Cardiac muscle cell (in vitro differentiated cells and primary cell): ENCODE measurements around the gene CHAF1A. TPM values are rescaled to one million over a fixed set of nuclear protein-coding genes. Genes with fewer than 3 reads are reported as not detected.

Source experiments
- DNase-seq, 2 donors: peaks; one replicate each; pipeline versions ENCODE4 v3.0.0 to v3.0.0-alpha.2; 2010 to 2017; ENCODE audit warnings: low read depth in 1 of 2, low spot score in 1 of 2
- H3K27ac ChIP-seq: fragments of 200-600 bp; sonication (generic); 2 replicates; pipeline ENCODE4 v1.5.1; 2016
- H3K27me3 ChIP-seq: fragments of 200-600 bp; sonication (generic); 2 replicates; pipeline ENCODE4 v1.6.0; 2016; ENCODE audit warnings: control low read depth
- H3K36me3 ChIP-seq: fragments of 200-600 bp; sonication (generic); 2 replicates; pipeline ENCODE4 v1.5.1; 2016; ENCODE audit warnings: control low read depth
- H3K4me1 ChIP-seq: fragments of 200-600 bp; sonication (generic); 2 replicates; pipeline ENCODE4 v1.8.1; 2017; ENCODE audit warnings: low read depth, mild to moderate bottlenecking, mixed run types
- H3K4me3 ChIP-seq: fragments of 200-600 bp; sonication (generic); 2 replicates; pipeline ENCODE4 v1.5.1; 2016; ENCODE audit warnings: mild to moderate bottlenecking
- H3K9me3 ChIP-seq: fragments of 200-600 bp; sonication (generic); 2 replicates; pipeline ENCODE4 v1.5.1; 2017; ENCODE audit warnings: low read depth, mild to moderate bottlenecking, control low read depth
- polyA plus RNA-seq: library from polyadenylated mRNA; unstranded; fragments of >200 nt; fragmentation: Nextera tagmentation; extraction: Ambion mirVana; gene quantifications from 2 replicates; pipeline ENCODE4 v1.2.1, GENCODE V29; 2016
- total RNA-seq: library from RNA; depleted of rRNA; stranded (reverse); fragments of >200 nt; gene quantifications from 2 replicates; pipeline ENCODE4 v1.2.3, GENCODE V29; 2016
- TF ChIP-seq, protein P1 (sequence below): IDR thresholded peaks from 2 replicates; pipeline ENCODE4 v1.5.1; 2012; ENCODE audit warnings: low read depth, mild to moderate bottlenecking, low read length

Gene CHAF1A
- total and polyA plus RNA-seq, 2 experiments from 2014 or later: 15.3 to 38.9 TPM

DNA sequence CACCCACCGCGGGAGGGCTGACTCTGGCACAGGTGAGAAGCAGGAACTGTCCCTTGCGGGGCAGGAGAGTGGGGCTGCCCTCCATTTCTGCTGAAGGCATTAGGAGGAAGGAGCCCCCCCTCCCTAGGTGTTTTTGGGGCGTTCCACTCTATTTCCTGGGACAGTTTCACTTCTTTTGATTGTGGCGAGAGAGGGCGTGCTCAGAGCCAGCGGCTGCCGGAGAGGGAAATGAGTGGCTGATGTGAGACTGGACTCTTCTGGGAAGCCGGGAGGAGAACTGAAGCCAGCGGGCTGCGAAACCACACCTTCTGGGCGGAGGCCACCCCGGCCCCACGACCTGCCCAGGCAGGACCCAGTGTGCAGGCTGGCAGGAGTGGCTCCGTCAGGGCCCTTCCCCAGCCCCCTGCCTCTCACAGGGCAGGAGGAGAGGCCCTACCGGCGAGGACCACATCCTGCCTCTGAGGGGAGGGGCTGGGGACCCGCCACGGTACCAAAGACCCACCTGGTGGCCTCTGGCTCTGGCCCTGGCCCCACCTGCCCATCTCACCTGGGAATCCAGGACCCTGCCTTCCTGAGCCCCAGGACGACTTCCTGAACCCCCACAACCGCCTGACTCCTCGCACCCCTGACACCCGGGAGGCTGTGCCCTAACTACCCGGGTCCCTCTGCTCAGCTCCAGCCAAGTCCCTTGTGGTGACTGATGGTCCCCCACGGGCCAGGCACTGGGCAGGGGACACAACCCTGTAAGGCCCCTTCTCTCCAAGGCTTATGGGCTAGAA, 33.1 kb upstream of the CHAF1A start:
- H3K4me1 ChIP-seq: peaks cover 7% of the 10 kb centered on the region
- TF ChIP-seq, protein P1, sequence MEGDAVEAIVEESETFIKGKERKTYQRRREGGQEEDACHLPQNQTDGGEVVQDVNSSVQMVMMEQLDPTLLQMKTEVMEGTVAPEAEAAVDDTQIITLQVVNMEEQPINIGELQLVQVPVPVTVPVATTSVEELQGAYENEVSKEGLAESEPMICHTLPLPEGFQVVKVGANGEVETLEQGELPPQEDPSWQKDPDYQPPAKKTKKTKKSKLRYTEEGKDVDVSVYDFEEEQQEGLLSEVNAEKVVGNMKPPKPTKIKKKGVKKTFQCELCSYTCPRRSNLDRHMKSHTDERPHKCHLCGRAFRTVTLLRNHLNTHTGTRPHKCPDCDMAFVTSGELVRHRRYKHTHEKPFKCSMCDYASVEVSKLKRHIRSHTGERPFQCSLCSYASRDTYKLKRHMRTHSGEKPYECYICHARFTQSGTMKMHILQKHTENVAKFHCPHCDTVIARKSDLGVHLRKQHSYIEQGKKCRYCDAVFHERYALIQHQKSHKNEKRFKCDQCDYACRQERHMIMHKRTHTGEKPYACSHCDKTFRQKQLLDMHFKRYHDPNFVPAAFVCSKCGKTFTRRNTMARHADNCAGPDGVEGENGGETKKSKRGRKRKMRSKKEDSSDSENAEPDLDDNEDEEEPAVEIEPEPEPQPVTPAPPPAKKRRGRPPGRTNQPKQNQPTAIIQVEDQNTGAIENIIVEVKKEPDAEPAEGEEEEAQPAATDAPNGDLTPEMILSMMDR: no peak
- no peaks in the 10 kb centered on the region for H3K9me3 ChIP-seq
- H3K36me3 ChIP-seq: peaks cover 3% of the 10 kb centered on the region
- no peak for DNase-seq
- no peaks in the 10 kb centered on the region for H3K27me3 ChIP-seq
- H3K27ac ChIP-seq: no peak overlapping the region
- H3K4me3 ChIP-seq: no peak overlapping the region

DNA sequence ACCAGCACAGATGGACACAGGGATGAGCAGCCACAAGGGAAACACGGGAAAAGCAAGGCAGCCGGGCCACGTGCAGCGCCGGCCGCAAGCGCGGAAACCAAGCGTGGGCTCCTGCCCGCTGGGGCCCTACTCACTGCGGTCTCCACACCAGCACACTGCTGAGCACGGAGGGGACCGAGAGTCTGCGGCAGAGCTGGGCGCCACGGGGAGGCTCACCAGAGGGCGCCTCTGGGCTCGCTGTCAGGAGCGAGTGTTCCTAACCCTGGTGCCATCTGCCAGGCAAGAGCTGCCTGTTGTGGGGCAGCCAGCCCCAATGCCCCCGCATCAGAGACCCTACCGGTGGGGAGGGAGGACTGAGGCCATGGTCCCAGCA, 32.6 kb upstream of the CHAF1A start:
- no peaks in the 10 kb centered on the region for H3K27me3 ChIP-seq
- H3K9me3 ChIP-seq: no peaks in the 10 kb centered on the region
- H3K4me1 ChIP-seq: peaks cover 12% of the 10 kb centered on the region
- H3K36me3 ChIP-seq: peaks cover 3% of the 10 kb centered on the region
- TF ChIP-seq, protein P1: peak; percentile 29
- no peak overlapping the region for H3K4me3 ChIP-seq
- peak in 1 of 2 donors; percentile 55 for DNase-seq
- no peak overlapping the region for H3K27ac ChIP-seq

GRCh38 chr19:4370418-4371041, 31.9 kb upstream of the CHAF1A start:
- peaks cover 19% of the 10 kb centered on the region for H3K4me1 ChIP-seq
- H3K27me3 ChIP-seq: no peaks in the 10 kb centered on the region
- H3K9me3 ChIP-seq: no peaks in the 10 kb centered on the region
- H3K4me3 ChIP-seq: no peak overlapping the region
- H3K36me3 ChIP-seq: no peaks in the 10 kb centered on the region
- TF ChIP-seq, protein P1: no peak
- no peak for DNase-seq
- no peak overlapping the region for H3K27ac ChIP-seq

GRCh38 chr19:4371247-4372164, 30.9 kb upstream of the CHAF1A start:
- no peaks in the 10 kb centered on the region for H3K27me3 ChIP-seq
- H3K4me3 ChIP-seq: no peak overlapping the region
- H3K4me1 ChIP-seq: peaks cover 28% of the 10 kb centered on the region
- TF ChIP-seq, protein P1: no peak
- no peaks in the 10 kb centered on the region for H3K36me3 ChIP-seq
- H3K9me3 ChIP-seq: no peaks in the 10 kb centered on the region
- no peak overlapping the region for H3K27ac ChIP-seq
- no peak for DNase-seq

DNA sequence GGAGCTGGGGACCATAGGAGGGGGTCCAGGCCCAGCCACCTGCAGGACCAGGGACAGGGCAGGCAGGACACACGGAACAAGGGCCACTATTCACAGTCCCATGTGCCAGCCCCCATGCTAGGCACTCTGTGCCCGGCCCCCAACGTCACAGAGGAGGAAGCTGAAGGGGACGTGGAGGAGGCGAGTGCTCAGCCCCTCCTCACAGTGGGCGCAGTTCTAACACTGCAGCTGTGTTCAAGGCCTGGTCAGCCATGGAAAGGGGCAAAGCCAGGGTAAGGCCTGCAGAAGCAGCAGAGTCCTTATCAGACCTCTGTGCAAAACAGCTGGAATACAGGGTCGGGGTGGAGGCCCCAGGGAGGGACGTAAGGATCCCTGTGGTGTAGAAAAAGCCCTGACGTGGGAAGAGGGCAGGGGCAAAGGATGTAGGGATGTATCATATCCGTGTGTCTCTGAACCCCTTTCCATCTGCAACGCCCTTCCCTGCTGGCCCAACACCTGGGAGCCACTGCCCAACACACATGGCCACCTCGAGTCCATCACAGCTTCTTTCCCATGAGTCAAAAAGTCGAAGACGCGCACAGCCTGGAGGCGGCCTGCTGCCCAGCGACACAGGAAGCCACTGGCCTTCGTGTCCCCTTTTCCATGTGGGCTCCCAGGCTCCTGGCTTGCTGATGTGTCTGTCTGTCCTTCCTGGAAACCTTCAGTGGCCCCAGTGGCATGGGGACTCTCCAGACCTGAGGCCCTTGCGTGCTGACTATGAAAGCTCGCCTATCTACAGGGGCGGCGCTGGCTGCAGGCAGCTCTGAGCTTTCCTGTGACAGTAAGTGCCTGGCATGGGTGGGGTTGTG, 30.1 kb upstream of the CHAF1A start:
- H3K4me1 ChIP-seq: peaks cover 31% of the 10 kb centered on the region
- DNase-seq: no peak
- H3K27ac ChIP-seq: no peak overlapping the region
- H3K9me3 ChIP-seq: no peaks in the 10 kb centered on the region
- H3K4me3 ChIP-seq: no peak overlapping the region
- no peaks in the 10 kb centered on the region for H3K36me3 ChIP-seq
- TF ChIP-seq, protein P1: no peak
- no peaks in the 10 kb centered on the region for H3K27me3 ChIP-seq
